Mammary epithelial cell (primary cell): ENCODE results near the gene SUN2.

ENCODE experiments used
- CTCF ChIP-seq, 2 donors: IDR thresholded peaks in 1 of 2; conservative IDR thresholded peaks in 1 of 2; 2 replicates each; pipeline ENCODE4 v1.5.1; 2011 to 2012; ENCODE audit warnings: inconsistent platforms in 2 of 2, low read length in 2 of 2, mild to moderate bottlenecking in 2 of 2, control low read depth in 1 of 2, low read depth in 1 of 2; ENCODE audit not compliant: insufficient read depth in 1 of 2; ENCODE audit errors: extremely low read depth in 1 of 2
- EZH2 ChIP-seq: IDR thresholded peaks from 2 replicates; pipeline ENCODE4 v1.6.1; 2012; ENCODE audit warnings: low read length, inconsistent platforms, borderline replicate concordance

- TF ChIP-seq CTCF (conservative IDR thresholded peaks at IDR 0.05 in 1 of 2, IDR thresholded peaks at IDR 0.05 in 1 of 2; ENCODE audit: extremely low read depth in 1 of 2, insufficient read depth in 1 of 2, low read depth in 1 of 2, low read length in 2 of 2): no peak
- no peak for TF ChIP-seq EZH2
Measured at GRCh38 chr22:38710351-38710750, 45.4 kb downstream of the SUN2 start.
